Left colon (tissue), 2 donors: ENCODE measurements around the gene SKAP2. TPM values are rescaled to one million over a fixed set of nuclear protein-coding genes. Genes with fewer than 3 reads are reported as not detected.

Experiments used
- ATAC-seq: fragments of 200-7000 bp; cut with Tn5 transposase; one replicate; pipeline ENCODE4 v1.9.1; 2020; ENCODE audit warnings: mild to moderate bottlenecking, moderate library complexity
- DNase-seq, 2 donors: peaks; one replicate each; pipeline ENCODE4 v3.0.0-alpha.2; 2020
- intact Hi-C, 2 donors: fragments of 100-400 bp; cut with DNase I in 1 of 2; cut with micrococcal nuclease in 1 of 2; formaldehyde crosslinking; loops; one replicate each; pipeline versions ENCODE4 v1.11.2 to v1.14.0; 2022; cut with DNase I, micrococcal nuclease
- total RNA-seq, 2 donors: library from RNA; stranded (reverse); fragmentation: NEBNext Ultra II Directional; extraction: Animal tissue kit (Norgen Biotek cat#: 25700); gene quantifications; one replicate each; pipeline ENCODE4 v1.2.1, GENCODE V29; 2021
- donor health status: DM: no; HTN: no; CAD: no.
- donor health status: DM: yes; HTN: yes; CAD: no.

The SKAP2 gene
- total RNA-seq, 2 donors from 2014 or later = 39.3 to 46.6 TPM

GRCh38 chr7:26630941-26631580 lies 233.3 kb downstream of the SKAP2 start:
- DNase-seq (no peak), ATAC-seq (no peak)
- intact Hi-C loops = no loop called here

- no peak for ATAC-seq
- DNase-seq = no peak
- intact Hi-C loops = no loop called here
Measured at GRCh38 chr7:26630361-26630760, 234.0 kb downstream of the SKAP2 start.

GRCh38 chr7:26629696-26630095 lies 234.7 kb downstream of the SKAP2 start:
- no peak for DNase-seq
- intact Hi-C loops = no loop called here
- ATAC-seq = no peak

- DNase-seq = no peak
- intact Hi-C loops = no loop called here
- no peak for ATAC-seq
Measured at GRCh38 chr7:26627891-26628341, 236.5 kb downstream of the SKAP2 start.

GRCh38 chr7:26627221-26627620 lies 237.2 kb downstream of the SKAP2 start:
- intact Hi-C loops = no loop called here

GRCh38 chr7:26626687-26627086 lies 237.7 kb downstream of the SKAP2 start:
- ATAC-seq (no peak), DNase-seq (no peak)
- intact Hi-C loops = no loop called here

More at GRCh38 chr7:26627221-26627620, 237.2 kb downstream of the SKAP2 start:
- DNase-seq = no peak
- ATAC-seq = no peak

GRCh38 chr7:26626156-26626555 lies 238.2 kb downstream of the SKAP2 start:
- ATAC-seq = no peak
- intact Hi-C loops = no loop called here
- no peak for DNase-seq

- DNase-seq (no peak), ATAC-seq (no peak)
- intact Hi-C loops = no loop called here
Measured at GRCh38 chr7:26625286-26625685, 239.1 kb downstream of the SKAP2 start.

- ATAC-seq = no peak
- DNase-seq = no peak
- intact Hi-C loops = no loop called here
Measured at GRCh38 chr7:26624839-26625238, 239.6 kb downstream of the SKAP2 start.

GRCh38 chr7:26624431-26624830 lies 240.0 kb downstream of the SKAP2 start:
- DNase-seq (no peak), ATAC-seq (no peak)
- intact Hi-C loops = no loop called here

- DNase-seq = no peak
- intact Hi-C loops = no loop called here
- ATAC-seq = no peak
Measured at GRCh38 chr7:26620352-26620751, 244.0 kb downstream of the SKAP2 start.

- DNase-seq (no peak), ATAC-seq (no peak)
- intact Hi-C loops = no loop called here
Measured at GRCh38 chr7:26619348-26619984, 244.9 kb downstream of the SKAP2 start.

- ATAC-seq (no peak), DNase-seq (no peak)
- intact Hi-C loops = no loop called here
Measured at GRCh38 chr7:26618898-26619297, 245.5 kb downstream of the SKAP2 start.

- DNase-seq = no peak
- intact Hi-C loops = no loop called here
- ATAC-seq = no peak
Measured at GRCh38 chr7:26618449-26618848, 245.9 kb downstream of the SKAP2 start.

Other genes starting within 250 kb of the SKAP2 start
- 1 to 10 TPM; 2.4 to 3.0 TPM for gene HOXA1, start 231.4 kb upstream of the SKAP2 start, total RNA-seq
- gene HOXA2, start 238.1 kb upstream of the SKAP2 start, total RNA-seq = 1 to 10 TPM; 2.7 to 3.2 TPM